Parathyroid adenoma (tissue), 2 donors: ENCODE measurements around the gene BMP6.
"Not testable (repeated sequence)": the region's sequence is repeated elsewhere in the genome, so short reads cannot be mapped to it uniquely, and the experiment has no call there.

Source experiments
- H2AFZ ChIP-seq: fragments of 300-600 bp; sonication (generic); one replicate; pipeline ENCODE4 v1.7.0; 2017; ENCODE audit warnings: antibody characterized with exemption, mild to moderate bottlenecking
- H3K27ac ChIP-seq: fragments of 300-600 bp; sonication (generic); one replicate; pipeline ENCODE4 v1.7.0; 2017
- H3K27me3 ChIP-seq: fragments of 300-600 bp; sonication (generic); one replicate; pipeline ENCODE4 v1.7.0; 2017; ENCODE audit warnings: low read length; ENCODE audit not compliant: control insufficient read depth, insufficient read depth
- H3K36me3 ChIP-seq: fragments of 300-600 bp; sonication (generic); one replicate; pipeline ENCODE4 v1.7.0; 2017; ENCODE audit warnings: low read length; ENCODE audit not compliant: control insufficient read depth, insufficient read depth
- H3K4me1 ChIP-seq: fragments of 300-600 bp; sonication (generic); one replicate; pipeline ENCODE4 v1.7.0; 2017; ENCODE audit warnings: control low read depth
- H3K4me2 ChIP-seq: fragments of 300-600 bp; sonication (generic); one replicate; pipeline ENCODE4 v1.7.0; 2017; ENCODE audit warnings: low read length
- H3K4me3 ChIP-seq: fragments of 300-600 bp; sonication (generic); one replicate; pipeline ENCODE4 v1.7.0; 2017; ENCODE audit warnings: low read depth, low read length
- H3K79me2 ChIP-seq: fragments of 300-600 bp; sonication (generic); one replicate; pipeline ENCODE4 v1.7.0; 2017; ENCODE audit warnings: control low read depth
- H3K9ac ChIP-seq: fragments of 300-600 bp; sonication (generic); one replicate; pipeline ENCODE4 v1.7.0; 2017; ENCODE audit warnings: mild to moderate bottlenecking
- H3K9me3 ChIP-seq: fragments of 300-600 bp; sonication (generic); one replicate; pipeline ENCODE4 v1.7.0; 2017; ENCODE audit warnings: low read length; ENCODE audit not compliant: control insufficient read depth
- TF ChIP-seq, protein P1 (sequence below): fragments of 300-600 bp; sonication (generic); IDR thresholded peaks from one replicate; pipeline ENCODE4 v1.7.0; 2017; ENCODE audit warnings: antibody characterized with exemption, mild to moderate bottlenecking
- donor health status: primary hyperparathyroidism.

Gene BMP6

DNA sequence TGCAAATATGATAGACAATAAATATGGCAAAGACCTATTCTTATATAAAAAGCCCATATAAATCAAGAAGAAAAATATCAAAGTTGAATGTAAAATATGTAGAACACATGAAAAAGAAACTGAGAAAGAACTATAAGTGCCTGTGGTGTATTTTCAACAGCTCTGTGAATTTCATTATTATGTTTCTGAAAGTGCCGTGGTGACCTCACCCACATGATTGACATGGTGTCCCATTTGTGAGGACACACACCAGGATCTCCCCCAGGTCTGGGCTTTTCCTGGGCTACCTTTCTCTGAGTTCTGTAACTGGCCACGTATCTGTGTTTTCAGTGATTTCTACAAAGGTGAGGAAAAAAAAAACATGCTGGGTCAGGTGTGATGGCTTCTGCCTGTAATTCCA, 86.7 kb downstream of the BMP6 start:
- Histone ChIP-seq H3K4me2 (no peak overlapping the region), H3K9ac (no peak overlapping the region), H3K4me1 (no peaks in the 10 kb centered on the region), H3K27ac (no peak overlapping the region), H3K4me3 (no peak overlapping the region), H3K27me3 (no peaks in the 10 kb centered on the region), H2AFZ (no peak overlapping the region), H3K36me3 (no peaks in the 10 kb centered on the region), H3K79me2 (no peaks in the 10 kb centered on the region), H3K9me3 (no peaks in the 10 kb centered on the region)
- TF ChIP-seq, protein P1, sequence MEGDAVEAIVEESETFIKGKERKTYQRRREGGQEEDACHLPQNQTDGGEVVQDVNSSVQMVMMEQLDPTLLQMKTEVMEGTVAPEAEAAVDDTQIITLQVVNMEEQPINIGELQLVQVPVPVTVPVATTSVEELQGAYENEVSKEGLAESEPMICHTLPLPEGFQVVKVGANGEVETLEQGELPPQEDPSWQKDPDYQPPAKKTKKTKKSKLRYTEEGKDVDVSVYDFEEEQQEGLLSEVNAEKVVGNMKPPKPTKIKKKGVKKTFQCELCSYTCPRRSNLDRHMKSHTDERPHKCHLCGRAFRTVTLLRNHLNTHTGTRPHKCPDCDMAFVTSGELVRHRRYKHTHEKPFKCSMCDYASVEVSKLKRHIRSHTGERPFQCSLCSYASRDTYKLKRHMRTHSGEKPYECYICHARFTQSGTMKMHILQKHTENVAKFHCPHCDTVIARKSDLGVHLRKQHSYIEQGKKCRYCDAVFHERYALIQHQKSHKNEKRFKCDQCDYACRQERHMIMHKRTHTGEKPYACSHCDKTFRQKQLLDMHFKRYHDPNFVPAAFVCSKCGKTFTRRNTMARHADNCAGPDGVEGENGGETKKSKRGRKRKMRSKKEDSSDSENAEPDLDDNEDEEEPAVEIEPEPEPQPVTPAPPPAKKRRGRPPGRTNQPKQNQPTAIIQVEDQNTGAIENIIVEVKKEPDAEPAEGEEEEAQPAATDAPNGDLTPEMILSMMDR, result no peak

DNA sequence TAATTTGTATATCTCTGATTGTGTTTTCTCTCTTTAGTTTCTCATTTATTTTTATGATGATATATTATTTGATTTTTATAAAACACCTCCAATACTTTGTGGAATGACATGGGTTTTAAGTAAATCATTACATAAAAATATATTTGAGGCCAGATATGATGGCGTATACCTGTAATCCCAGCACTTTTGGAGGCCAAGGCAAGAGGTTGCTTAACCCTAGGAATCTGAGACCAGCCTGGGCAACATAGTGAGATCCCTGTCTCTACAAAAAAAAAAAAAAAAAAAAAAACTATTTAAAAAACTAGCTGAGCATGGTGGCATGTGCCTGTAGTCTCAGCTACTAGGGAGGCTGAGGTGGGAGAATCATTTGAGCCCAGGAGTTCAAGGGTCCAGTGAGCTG, 87.3 kb downstream of the BMP6 start:
- Histone ChIP-seq H3K4me3 (no peak overlapping the region), H3K4me2 (no peak overlapping the region), H3K4me1 (no peaks in the 10 kb centered on the region), H3K27me3 (no peaks in the 10 kb centered on the region), H3K9ac (no peak overlapping the region), H3K27ac (no peak overlapping the region), H3K36me3 (no peaks in the 10 kb centered on the region), H3K9me3 (no peaks in the 10 kb centered on the region), H2AFZ (no peak overlapping the region), H3K79me2 (no peaks in the 10 kb centered on the region)
- TF ChIP-seq, protein P1, result no peak

DNA sequence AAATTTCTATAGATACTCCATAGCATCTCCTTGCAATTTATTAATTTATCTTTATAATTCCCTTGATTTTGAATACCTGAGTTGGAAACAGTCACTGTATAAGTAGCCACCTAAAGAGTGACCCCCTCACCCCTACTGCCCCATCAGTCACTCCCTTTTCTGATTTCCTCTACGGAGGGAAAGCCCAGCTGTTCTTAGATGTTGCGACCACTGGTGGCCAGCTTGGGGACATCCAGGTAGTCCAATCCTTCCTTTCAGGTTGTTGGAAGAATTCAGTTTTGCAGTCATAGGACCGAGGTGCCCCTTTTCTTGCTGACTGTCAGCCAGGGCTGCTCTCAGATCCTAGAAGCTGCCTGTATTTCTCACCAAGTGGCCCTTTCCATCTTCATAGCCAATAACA, 87.8 kb downstream of the BMP6 start:
- Histone ChIP-seq H2AFZ (no peak overlapping the region), H3K4me1 (no peaks in the 10 kb centered on the region), H3K4me3 (no peak overlapping the region), H3K27ac (no peak overlapping the region), H3K27me3 (no peaks in the 10 kb centered on the region), H3K9me3 (no peaks in the 10 kb centered on the region), H3K36me3 (no peaks in the 10 kb centered on the region), H3K4me2 (no peak overlapping the region), H3K79me2 (no peaks in the 10 kb centered on the region), H3K9ac (no peak overlapping the region)
- TF ChIP-seq, protein P1, result no peak

DNA sequence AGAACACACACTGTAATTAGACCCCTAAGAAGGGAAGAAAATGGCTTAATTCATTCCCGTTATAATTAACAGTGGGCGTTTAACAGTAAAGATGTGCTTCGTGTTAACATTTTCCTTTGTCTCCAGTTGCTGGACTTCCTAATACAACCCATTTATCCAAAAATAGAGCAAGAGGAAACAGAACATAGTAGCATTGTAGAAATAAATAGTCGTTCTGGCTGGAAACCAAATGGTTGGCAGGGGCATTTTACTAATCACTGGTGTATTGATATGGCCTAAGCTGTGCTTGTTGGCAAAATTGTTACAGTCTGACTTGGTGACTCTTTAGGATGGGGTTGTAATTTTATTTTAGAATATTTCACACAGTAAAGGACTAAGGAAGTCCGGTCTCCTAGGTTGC, 89.8 kb downstream of the BMP6 start:
- no peak overlapping the region for H3K4me2 ChIP-seq
- no peaks in the 10 kb centered on the region for H3K36me3 ChIP-seq
- no peaks in the 10 kb centered on the region for H3K79me2 ChIP-seq
- H2AFZ ChIP-seq, result no peak overlapping the region
- TF ChIP-seq, protein P1, result no peak
- H3K27me3 ChIP-seq, result no peaks in the 10 kb centered on the region
- no peak overlapping the region for H3K9ac ChIP-seq
- no peaks in the 10 kb centered on the region for H3K9me3 ChIP-seq
- H3K27ac ChIP-seq, result no peak overlapping the region
- H3K4me3 ChIP-seq, result no peak overlapping the region
- no peaks in the 10 kb centered on the region for H3K4me1 ChIP-seq

DNA sequence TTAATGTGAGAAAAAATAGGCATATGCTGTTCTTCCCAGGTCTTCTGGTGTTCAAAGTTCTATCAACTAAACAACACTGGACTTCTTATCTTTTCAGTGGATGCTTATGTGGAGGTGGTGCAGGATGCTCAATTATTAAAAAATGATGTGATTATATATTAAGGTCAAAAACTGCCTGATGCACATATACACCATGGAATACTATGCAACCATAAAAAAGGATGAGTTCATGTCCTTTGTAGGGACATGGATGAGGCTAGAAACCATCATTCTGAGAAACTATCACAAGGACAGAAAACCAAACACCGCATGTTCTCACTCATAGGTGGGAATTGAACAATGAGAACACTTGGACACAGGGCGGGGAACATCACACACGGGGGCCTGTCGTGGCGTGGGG, 91.3 kb downstream of the BMP6 start:
- not testable (repeated sequence) for H3K27ac ChIP-seq, H2AFZ ChIP-seq, H3K36me3 ChIP-seq, H3K4me1 ChIP-seq, H3K4me2 ChIP-seq, H3K27me3 ChIP-seq, H3K4me3 ChIP-seq, H3K79me2 ChIP-seq, H3K9ac ChIP-seq, H3K9me3 ChIP-seq
